Heart right ventricle (tissue), 16 donors: Measurements from ENCODE around the gene MS4A2. TPM values are rescaled to one million over a fixed set of nuclear protein-coding genes. Genes with fewer than 3 reads are reported as not detected.

Source experiments
- ATAC-seq, 8 donors: fragments of 200-7000 bp; cut with Tn5 transposase; one replicate each; pipeline ENCODE4 v1.9.1; 2020; ENCODE audit warnings: mild to moderate bottlenecking in 8 of 8, moderate library complexity in 8 of 8, moderate number of reproducible peaks in 1 of 8
- DNase-seq, 2 donors: peaks; one replicate each; pipeline ENCODE4 v3.0.0-alpha.2; 2020
- H3K27ac ChIP-seq, 10 donors: fragments of 200-600 bp; sonication (generic) in 2 of 10; one replicate each; pipeline versions ENCODE4 v1.5.0 to v1.8.0; 2020 to 2022; ENCODE audit warnings: mild to moderate bottlenecking in 3 of 10
- H3K27me3 ChIP-seq, 7 donors: fragments of 200-600 bp; one replicate each; pipeline ENCODE4 v1.8.0; 2021 to 2022; ENCODE audit warnings: mild to moderate bottlenecking in 2 of 7
- H3K36me3 ChIP-seq, 9 donors: fragments of 200-600 bp; sonication (generic) in 1 of 9; one replicate each; pipeline versions ENCODE4 v1.5.0 to v1.8.0; 2020 to 2022; ENCODE audit warnings: mild to moderate bottlenecking in 2 of 9
- H3K4me1 ChIP-seq, 9 donors: fragments of 200-600 bp; sonication (generic) in 1 of 9; one replicate each; pipeline versions ENCODE4 v1.5.0 to v1.8.0; 2020 to 2022; ENCODE audit warnings: mild to moderate bottlenecking in 4 of 9
- H3K4me3 ChIP-seq, 10 donors: fragments of 200-600 bp; sonication (generic) in 2 of 10; one replicate each; pipeline versions ENCODE4 v1.5.0 to v1.8.0; 2020 to 2022; ENCODE audit warnings: mild to moderate bottlenecking in 7 of 10, moderate library complexity in 2 of 10
- H3K9me3 ChIP-seq, 11 donors: fragments of 200-600 bp in 10 of 11; sonication (generic) in 2 of 11; one replicate each; pipeline versions ENCODE4 v1.5.0 to v1.8.0; 2013 to 2022; ENCODE audit warnings: mild to moderate bottlenecking in 2 of 11, control low read depth in 1 of 11, moderate library complexity in 1 of 11
- WGBS, 2 donors: extraction: QIAGEN DNeasy Blood & Tissue Kit; methylation state at CpG; one replicate each; pipeline ENCODE4 v1.1.7; 2013; ENCODE audit warnings: inconsistent platforms in 1 of 2; 5-methylcytosine and 5-hydroxymethylcytosine counted together
- intact Hi-C, 10 donors: fragments of 100-400 bp; cut with DNase I; formaldehyde crosslinking; loops; one replicate each; pipeline versions ENCODE4 v1.11.1 to v1.14.2; 2022
- polyA plus RNA-seq, 2 donors: library from polyadenylated mRNA; stranded (reverse); fragments of 200-250 nt; gene quantifications; one replicate each; pipeline ENCODE4 v1.2.3, GENCODE V29; 2013
- total RNA-seq, 10 donors: library from RNA; stranded (reverse); fragmentation: NEBNext Ultra II Directional in 3 of 10; extraction: Animal tissue kit (Norgen Biotek cat#: 25700) in 3 of 10; gene quantifications; one replicate each; pipeline versions ENCODE4 v1.2.1 to v1.2.4, GENCODE V29; 2021 to 2023
- TF ChIP-seq, protein P1 (sequence below), 9 donors: fragments of 200-600 bp; sonication (generic) in 2 of 9; IDR thresholded peaks; one replicate each; pipeline versions ENCODE4 v1.5.0 to v1.8.0; 2021 to 2022; ENCODE audit warnings: antibody characterized with exemption in 9 of 9, mild to moderate bottlenecking in 5 of 9, moderate library complexity in 1 of 9
- donor health status: Arrhythmogenic right ventricular cardiomyopathy.
- donor health status: ischemic (EF 13 %, LVEDD 7.1; RV severe dilation, severe dysfunction).
- donor health status: healthy with polysubstance abuse.
- donor health status: DM: no; HTN: yes; CAD: no.
- donor health status: DM: no; HTN: no; CAD: no.
- donor health status: ischemic (EF 25% LVEDD 6.9; RV normal size, moderate dysfunction).
- donor health status: ischemic (EF 25% LVEDD 5.7; RV mildly dilated, moderate dysfunction).
- donor health status: healthy.
- donor health status: DM: yes; HTN: yes; CAD: no.
- donor health status: Ischemic cardiomyopathy.
- donor health status: ischemic (EF 35%, LVEDD 5.7; RV mildly dilated, moderate dysfunction).
- donor health status: nonischemic (EF 11% LVEDD 7.7; RV severe dilation, severe dysfunction).
- donor health status: DM: yes; HTN: yes; CAD: no.
- donor health status: PGD.
- donor health status: ischemic (EF 29% LVEDD 5.4; RV normal size, mild dysfunction).
- donor health status: nonischemic (EF 23%, LVEDD 6.1; RV moderate dilation, normal function).

The MS4A2 gene
- total and polyA plus RNA-seq, 12 donors = 0.06 to 0.79 (median 0.43) TPM; not detected in 4

GRCh38 chr11:60121264-60121663, 32.8 kb downstream of the MS4A2 start:
- H3K9me3 ChIP-seq = no peaks in the 10 kb centered on the region
- H3K4me3 ChIP-seq = no peak overlapping the region
- no peaks in the 10 kb centered on the region for H3K36me3 ChIP-seq
- no peak overlapping the region for H3K27ac ChIP-seq
- TF ChIP-seq, protein P1, sequence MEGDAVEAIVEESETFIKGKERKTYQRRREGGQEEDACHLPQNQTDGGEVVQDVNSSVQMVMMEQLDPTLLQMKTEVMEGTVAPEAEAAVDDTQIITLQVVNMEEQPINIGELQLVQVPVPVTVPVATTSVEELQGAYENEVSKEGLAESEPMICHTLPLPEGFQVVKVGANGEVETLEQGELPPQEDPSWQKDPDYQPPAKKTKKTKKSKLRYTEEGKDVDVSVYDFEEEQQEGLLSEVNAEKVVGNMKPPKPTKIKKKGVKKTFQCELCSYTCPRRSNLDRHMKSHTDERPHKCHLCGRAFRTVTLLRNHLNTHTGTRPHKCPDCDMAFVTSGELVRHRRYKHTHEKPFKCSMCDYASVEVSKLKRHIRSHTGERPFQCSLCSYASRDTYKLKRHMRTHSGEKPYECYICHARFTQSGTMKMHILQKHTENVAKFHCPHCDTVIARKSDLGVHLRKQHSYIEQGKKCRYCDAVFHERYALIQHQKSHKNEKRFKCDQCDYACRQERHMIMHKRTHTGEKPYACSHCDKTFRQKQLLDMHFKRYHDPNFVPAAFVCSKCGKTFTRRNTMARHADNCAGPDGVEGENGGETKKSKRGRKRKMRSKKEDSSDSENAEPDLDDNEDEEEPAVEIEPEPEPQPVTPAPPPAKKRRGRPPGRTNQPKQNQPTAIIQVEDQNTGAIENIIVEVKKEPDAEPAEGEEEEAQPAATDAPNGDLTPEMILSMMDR (IDR thresholded peaks at IDR 0.05) = no peak
- no peaks in the 10 kb centered on the region for H3K4me1 ChIP-seq
- intact Hi-C loops = loop anchor here in 1 of 10 donors (10.0 kb wide), 1 partner anchor 296 kb away; no protein-coding TSS in a partner anchor
- no peak for ATAC-seq
- H3K27me3 ChIP-seq = no peaks in the 10 kb centered on the region
- no peak for DNase-seq
- 76 to 85% methylated on average over 2 of the region's 2 CpGs for WGBS, 2 donors

DNA sequence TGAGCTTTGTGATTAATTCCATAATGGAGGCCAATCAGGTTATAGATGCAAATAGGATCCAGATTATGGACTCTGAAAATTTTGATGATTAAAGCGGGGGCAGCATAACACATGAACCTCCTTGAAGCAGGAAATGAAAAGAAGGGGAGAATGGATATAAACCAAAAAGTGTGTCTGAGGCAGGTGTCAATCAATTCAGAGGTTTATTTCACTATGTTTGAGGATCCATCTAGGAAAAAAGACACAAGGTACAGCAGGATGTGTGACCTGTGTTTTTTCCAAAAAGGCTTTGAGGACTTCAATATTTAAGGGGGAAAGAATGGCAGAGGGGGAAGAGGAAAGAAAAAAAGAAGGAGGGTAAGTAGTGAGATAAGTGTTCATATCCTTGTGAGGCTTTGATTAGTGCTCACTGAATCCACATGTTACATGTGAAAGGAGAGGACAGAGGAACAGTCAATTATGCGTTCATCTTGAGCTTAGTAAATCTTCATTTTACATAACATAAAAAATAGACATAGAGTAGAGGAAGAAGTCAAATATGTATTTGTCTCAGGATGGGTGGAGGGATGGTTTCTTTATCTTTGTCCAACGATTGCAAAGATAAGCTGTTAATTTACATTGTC, 34.1 kb downstream of the MS4A2 start:
- intact Hi-C loops = loop anchor here in 1 of 10 donors (10.0 kb wide), 1 partner anchor 298 kb away; no protein-coding TSS in a partner anchor
- H3K9me3 ChIP-seq = no peaks in the 10 kb centered on the region
- no peaks in the 10 kb centered on the region for H3K36me3 ChIP-seq
- H3K27ac ChIP-seq = no peak overlapping the region
- ATAC-seq = no peak
- H3K4me3 ChIP-seq = no peak overlapping the region
- H3K27me3 ChIP-seq = no peaks in the 10 kb centered on the region
- 74 to 76% methylated on average over 3 of the region's 3 CpGs for WGBS, 2 donors
- no peak for DNase-seq
- no peaks in the 10 kb centered on the region for H3K4me1 ChIP-seq
- TF ChIP-seq, protein P1 (IDR thresholded peaks at IDR 0.05) = no peak

- Histone ChIP-seq H3K36me3 (no peaks in the 10 kb centered on the region), H3K4me1 (no peaks in the 10 kb centered on the region), H3K4me3 (no peak overlapping the region), H3K27me3 (no peaks in the 10 kb centered on the region), H3K27ac (no peak overlapping the region), H3K9me3 (no peaks in the 10 kb centered on the region)
- no peak for DNase-seq
- TF ChIP-seq, protein P1 (IDR thresholded peaks at IDR 0.05) = no peak
- WGBS, 2 donors = 45 to 50% methylated on average over 11 of the region's 11 CpGs
- ATAC-seq = peak in 1 of 8 donors; percentile 42
- intact Hi-C loops = loop anchor here in 2 of 10 donors (5.0 to 10.0 kb wide), 2 partner anchors 300 to 303 kb away; no protein-coding TSS in a partner anchor
Observed at GRCh38 chr11:60124802-60125432, 36.5 kb downstream of the MS4A2 start.

GRCh38 chr11:60125956-60126585, 37.6 kb downstream of the MS4A2 start:
- Histone ChIP-seq H3K27me3 (no peaks in the 10 kb centered on the region), H3K9me3 (no peaks in the 10 kb centered on the region), H3K36me3 (no peaks in the 10 kb centered on the region), H3K4me3 (no peak overlapping the region), H3K27ac (no peak overlapping the region), H3K4me1 (no peaks in the 10 kb centered on the region)
- intact Hi-C loops = loop anchor here in 2 of 10 donors (5.0 to 10.0 kb wide), 2 partner anchors 301 to 304 kb away; no protein-coding TSS in a partner anchor
- no peak for DNase-seq
- TF ChIP-seq, protein P1 (IDR thresholded peaks at IDR 0.05) = no peak
- ATAC-seq = no peak
